Thymus (tissue), 11 donors: Measurements from ENCODE around the gene TAAR8. TPM values are rescaled to one million over a fixed set of nuclear protein-coding genes. Genes with fewer than 3 reads are reported as not detected.
"Not testable (repeated sequence)": the region's sequence is repeated elsewhere in the genome, so short reads cannot be mapped to it uniquely, and the experiment has no call there.

Experiments
- DNase-seq, 9 donors: peaks; one replicate each; pipeline ENCODE4 v3.0.0-alpha.2; 2013; ENCODE audit warnings: low spot score in 9 of 9, low read depth in 6 of 9, missing footprints in 1 of 9
- H3K27ac ChIP-seq, 2 donors: one replicate each; pipeline ENCODE4 v1.5.1; 2013; ENCODE audit warnings: control low read depth in 1 of 2, low read depth in 1 of 2, low read length in 1 of 2, mild to moderate bottlenecking in 1 of 2, moderate library complexity in 1 of 2
- H3K27me3 ChIP-seq, 2 donors: one replicate each; pipeline ENCODE4 v1.5.1; 2013; ENCODE audit warnings: low read length in 1 of 2; ENCODE audit not compliant: control insufficient read depth in 2 of 2, insufficient read depth in 1 of 2
- H3K36me3 ChIP-seq, 2 donors: one replicate each; pipeline ENCODE4 v1.5.1; 2013; ENCODE audit warnings: low read length in 1 of 2, mild to moderate bottlenecking in 1 of 2, moderate library complexity in 1 of 2; ENCODE audit not compliant: control insufficient read depth in 2 of 2, insufficient read depth in 2 of 2
- H3K4me1 ChIP-seq, 2 donors: one replicate each; pipeline ENCODE4 v1.5.1; 2013; ENCODE audit warnings: low read length in 2 of 2; ENCODE audit not compliant: control insufficient read depth in 2 of 2, insufficient read depth in 2 of 2
- H3K4me3 ChIP-seq, 2 donors: one replicate each; pipeline ENCODE4 v1.5.1; 2013; ENCODE audit warnings: low read length in 2 of 2, control low read depth in 1 of 2, mild to moderate bottlenecking in 1 of 2
- H3K9me3 ChIP-seq, 2 donors: one replicate each; pipeline ENCODE4 v1.5.1; 2013; ENCODE audit warnings: low read length in 1 of 2, mild to moderate bottlenecking in 1 of 2; ENCODE audit not compliant: control insufficient read depth in 2 of 2, insufficient read depth in 1 of 2
- WGBS: extraction: QIAGEN DNeasy Blood & Tissue Kit; methylation state at CpG from one replicate; pipeline ENCODE4 v1.1.7; 2013; 5-methylcytosine and 5-hydroxymethylcytosine counted together
- polyA plus RNA-seq: library from polyadenylated mRNA; stranded (reverse); fragments of 200-250 nt; gene quantifications from one replicate; pipeline ENCODE4 v1.2.3, GENCODE V29; 2013
- total RNA-seq: library from RNA; stranded (reverse); fragments of 120-200 nt; gene quantifications from one replicate; pipeline ENCODE4 v1.2.4, GENCODE V29; 2013
- donor health status: healthy.

The TAAR8 gene
- total and polyA plus RNA-seq, 2 donors = not detected

DNA sequence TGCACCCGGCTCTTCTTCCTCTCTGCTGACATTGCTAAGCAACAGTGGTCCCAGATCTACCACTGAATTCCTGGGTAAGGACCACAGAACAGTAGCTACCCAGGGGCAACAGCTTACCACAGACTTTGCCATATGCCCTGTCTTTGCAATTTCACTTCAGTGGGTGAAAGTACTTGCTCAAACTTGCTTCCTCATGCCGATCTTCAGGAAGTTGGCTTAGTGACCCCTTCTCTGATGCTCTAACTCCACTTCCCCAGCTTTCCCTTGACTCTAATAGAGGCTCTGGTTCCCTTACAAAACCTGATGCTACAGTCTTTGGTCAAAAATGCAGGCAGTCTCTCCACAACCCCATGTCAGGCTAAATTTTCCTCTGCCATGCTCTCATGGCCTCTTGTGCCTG lies 40.4 kb downstream of the TAAR8 start:
- no peak for DNase-seq
- WGBS = 41% methylated on average over 2 of the region's 2 CpGs
- H3K27ac ChIP-seq = no peak overlapping the region

DNA sequence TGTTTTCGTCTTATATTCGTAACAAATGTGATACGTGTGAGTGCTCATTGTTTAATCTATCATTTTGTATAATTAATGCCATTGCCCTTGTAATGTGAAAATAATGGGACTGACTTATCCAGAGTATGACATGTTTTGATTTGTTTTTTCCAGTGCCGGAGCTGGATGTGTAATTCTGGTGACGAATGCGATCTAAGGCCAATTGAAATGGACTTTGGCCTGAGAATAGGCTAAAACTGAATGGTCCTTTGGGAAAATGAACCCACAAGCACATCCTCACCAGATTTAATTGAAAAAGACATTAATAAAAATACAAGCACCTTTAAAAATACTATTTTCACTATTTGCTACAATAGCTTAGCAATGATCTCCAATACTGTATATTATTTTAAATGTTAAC lies 43.7 kb downstream of the TAAR8 start:
- Histone ChIP-seq H3K27ac (no peak overlapping the region), H3K9me3 (peaks cover 0 to 7% of the 10 kb centered on the region in 2 donors), H3K4me1 (no peaks in the 10 kb centered on the region), H3K4me3 (no peak overlapping the region), H3K36me3 (no peaks in the 10 kb centered on the region), H3K27me3 (no peaks in the 10 kb centered on the region)
- DNase-seq = no peak
- 96% methylated on average over 6 of the region's 6 CpGs for WGBS

More for the DNA sequence above, 40.4 kb downstream of the TAAR8 start:
- no peaks in the 10 kb centered on the region for H3K9me3 ChIP-seq
- H3K27me3 ChIP-seq = no peaks in the 10 kb centered on the region
- H3K4me1 ChIP-seq = no peaks in the 10 kb centered on the region
- H3K36me3 ChIP-seq = no peaks in the 10 kb centered on the region
- no peak overlapping the region for H3K4me3 ChIP-seq

DNA sequence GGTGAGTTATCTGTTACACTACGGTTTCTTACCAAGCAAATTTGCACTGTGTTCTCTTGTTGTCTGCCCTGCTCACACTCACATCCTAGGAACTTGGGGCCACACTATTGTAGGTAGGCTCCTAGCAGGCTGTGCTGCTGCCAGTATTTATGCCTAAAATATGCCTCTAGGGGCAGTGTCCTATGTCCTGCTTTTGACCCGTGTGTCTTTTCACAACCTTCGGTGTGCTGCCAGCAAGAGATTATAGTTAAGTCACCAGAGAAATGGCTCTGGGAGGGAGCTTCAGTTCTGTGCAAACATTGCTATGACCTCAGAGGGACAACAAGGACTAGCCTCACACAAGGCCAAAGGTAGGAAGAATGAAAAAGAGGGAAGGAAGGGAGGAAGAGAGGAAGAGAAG lies 46.0 kb downstream of the TAAR8 start:
- Histone ChIP-seq H3K4me3 (no peak overlapping the region), H3K4me1 (no peaks in the 10 kb centered on the region), H3K27me3 (no peaks in the 10 kb centered on the region), H3K27ac (no peak overlapping the region), H3K36me3 (no peaks in the 10 kb centered on the region), H3K9me3 (peaks cover 0 to 7% of the 10 kb centered on the region in 2 donors)
- DNase-seq = no peak
- 78% methylated on average over 3 of the region's 3 CpGs for WGBS

DNA sequence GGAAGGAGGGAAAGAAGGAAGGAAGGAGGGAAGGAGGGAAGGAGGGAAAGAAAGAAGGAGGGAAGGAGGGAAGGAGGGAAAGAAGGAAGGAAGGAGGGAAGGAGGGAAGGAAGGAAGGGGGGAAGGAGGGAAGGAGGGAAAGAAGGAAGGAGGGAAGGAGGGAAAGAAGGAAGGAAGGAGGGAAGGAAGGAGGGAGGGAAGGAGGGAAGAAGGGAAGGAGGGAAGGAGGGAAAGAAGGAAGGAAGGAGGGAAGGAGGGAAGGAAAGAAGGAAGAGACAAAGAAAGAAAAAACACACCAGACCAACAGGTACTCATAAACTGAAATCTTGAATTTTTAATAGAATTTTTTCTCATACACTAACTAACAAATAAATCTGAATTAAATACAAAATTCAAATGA lies 48.4 kb downstream of the TAAR8 start:
- H3K4me1 ChIP-seq, DNase-seq, H3K4me3 ChIP-seq, H3K36me3 ChIP-seq, H3K27ac ChIP-seq, H3K27me3 ChIP-seq, H3K9me3 ChIP-seq: not testable (repeated sequence)

Other genes starting within 250 kb of the TAAR8 start
- 1.9 TPM for gene MOXD1, start 151.2 kb upstream of the TAAR8 start, total RNA-seq
- gene MOXD1, start 151.2 kb upstream of the TAAR8 start, polyA plus RNA-seq = 3.2 TPM
- gene STX7, start 39.6 kb upstream of the TAAR8 start, total RNA-seq = 20.3 TPM
- 13.3 TPM for gene STX7, start 39.6 kb upstream of the TAAR8 start, polyA plus RNA-seq
- not detected for gene TAAR9, start 14.4 kb upstream of the TAAR8 start, total RNA-seq
- not detected for gene TAAR9, start 14.4 kb upstream of the TAAR8 start, polyA plus RNA-seq
- not detected for gene TAAR6, start 17.6 kb downstream of the TAAR8 start, total RNA-seq
- not detected for gene TAAR6, start 17.6 kb downstream of the TAAR8 start, polyA plus RNA-seq
- gene TAAR5, start 37.1 kb downstream of the TAAR8 start, total RNA-seq = not detected
- 0.05 TPM for gene TAAR5, start 37.1 kb downstream of the TAAR8 start, polyA plus RNA-seq
- not detected for gene TAAR2, start 71.6 kb downstream of the TAAR8 start, total RNA-seq
- gene TAAR2, start 71.6 kb downstream of the TAAR8 start, polyA plus RNA-seq = not detected
- 0.05 TPM for gene TAAR1, start 106.5 kb downstream of the TAAR8 start, total RNA-seq
- gene TAAR1, start 106.5 kb downstream of the TAAR8 start, polyA plus RNA-seq = not detected
- 0.33 TPM for gene VNN1, start 161.4 kb downstream of the TAAR8 start, total RNA-seq
- 2.2 TPM for gene VNN1, start 161.4 kb downstream of the TAAR8 start, polyA plus RNA-seq
- 9.6 TPM for gene VNN2, start 205.2 kb downstream of the TAAR8 start, total RNA-seq
- 10.5 TPM for gene VNN2, start 205.2 kb downstream of the TAAR8 start, polyA plus RNA-seq
- gene SLC18B1, start 246.0 kb downstream of the TAAR8 start, total RNA-seq = 11.2 TPM
- 12.4 TPM for gene SLC18B1, start 246.0 kb downstream of the TAAR8 start, polyA plus RNA-seq